ENCODE measurements around the gene FOXE1. TPM values are rescaled to one million over a fixed set of nuclear protein-coding genes. Genes with fewer than 3 reads are reported as not detected.

FOXE1 gene
- total and polyA plus RNA-seq, 2 of the 13 experiments (the other 11 are each of a cell fraction or from before 2014, with no cell fraction given): not detected

GRCh38 chr9:97850746-97851445, 2.1 kb upstream of the FOXE1 start:
- no peak overlapping the region for H2AFZ ChIP-seq (ENCODE audit: low read length)
- H3K36me3 ChIP-seq (replicated peaks in 1 of 2; ENCODE audit: control insufficient read depth in 1 of 2, insufficient read depth in 2 of 2, low read length in 2 of 2): no peaks in the 10 kb centered on the region
- in situ Hi-C loops (cut with HindIII; ENCODE audit: extremely low pct_ligation_motif_present, low pct_unique_long_range_greater_than_20kb) (no loop called here), intact Hi-C loops (cut with micrococcal nuclease; ENCODE audit: unreplicated experiment) (no loop called here)
- H3K79me2 ChIP-seq (ENCODE audit: insufficient read depth, low read length): no peaks in the 10 kb centered on the region
- FAIRE-seq (no peak), ATAC-seq (no peak), DNase-seq (ENCODE audit: low spot score) (no peak)
- H3K27me3 ChIP-seq (ENCODE audit: control insufficient read depth in 1 of 2, insufficient read depth in 2 of 2, low read length in 2 of 2): peaks cover 8 to 68% of the 10 kb centered on the region in 2 experiments; a peak in 4 of 5 replicates
- BruUV-seq (replicated peaks): no TSS peak
- ChIA-PET POLR2A (no interaction called here), CTCF (ENCODE audit: low intra/inter-chr PET ratio, low total read pairs) (no interaction called here)
- no peak overlapping the region for H3K9ac ChIP-seq (ENCODE audit: insufficient read depth, low read depth, low read length)
- TF ChIP-seq ZNF577 (CRISPR knock-in tag; IDR thresholded peaks at IDR 0.05; ENCODE audit: borderline replicate concordance, low read depth) (no peak), ISX (CRISPR knock-in tag; conservative IDR thresholded peaks at IDR 0.05) (no peak), PHF21A (CRISPR knock-in tag; IDR thresholded peaks at IDR 0.05) (no peak), WIZ (CRISPR knock-in tag; IDR thresholded peaks at IDR 0.05) (no peak)
- TF ChIP-seq, protein P1, sequence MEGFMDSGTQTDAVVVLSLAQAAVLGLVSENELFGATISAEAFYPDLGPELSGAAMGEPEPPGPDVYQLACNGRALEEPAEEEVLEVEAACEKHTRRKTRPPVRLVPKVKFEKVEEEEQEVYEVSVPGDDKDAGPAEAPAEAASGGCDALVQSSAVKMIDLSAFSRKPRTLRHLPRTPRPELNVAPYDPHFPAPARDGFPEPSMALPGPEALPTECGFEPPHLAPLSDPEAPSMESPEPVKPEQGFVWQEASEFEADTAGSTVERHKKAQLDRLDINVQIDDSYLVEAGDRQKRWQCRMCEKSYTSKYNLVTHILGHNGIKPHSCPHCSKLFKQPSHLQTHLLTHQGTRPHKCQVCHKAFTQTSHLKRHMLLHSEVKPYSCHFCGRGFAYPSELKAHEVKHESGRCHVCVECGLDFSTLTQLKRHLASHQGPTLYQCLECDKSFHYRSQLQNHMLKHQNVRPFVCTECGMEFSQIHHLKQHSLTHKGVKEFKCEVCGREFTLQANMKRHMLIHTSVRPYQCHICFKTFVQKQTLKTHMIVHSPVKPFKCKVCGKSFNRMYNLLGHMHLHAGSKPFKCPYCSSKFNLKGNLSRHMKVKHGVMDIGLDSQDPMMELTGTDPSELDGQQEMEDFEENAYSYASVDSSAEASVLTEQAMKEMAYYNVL (CRISPR knock-in tag; IDR thresholded peaks at IDR 0.05; ENCODE audit: borderline replicate concordance): no peak
- no peak overlapping the region for H3K27ac ChIP-seq (ENCODE audit: extremely low read length, insufficient read depth, low read length)
- H4K20me1 ChIP-seq (ENCODE audit: insufficient read depth, low read length): no peaks in the 10 kb centered on the region
- no peaks in the 10 kb centered on the region for H3K9me3 ChIP-seq (ENCODE audit: low read length)
- WGBS (ENCODE audit: low lambda C conversion rate): 50% methylated on average over 13 of the region's 13 CpGs
- H3K4me3 ChIP-seq (replicated peaks in 1 of 3; ENCODE audit: insufficient read depth in 1 of 3, low read depth in 2 of 3, low read length in 3 of 3): no peak overlapping the region
- H3K4me2 ChIP-seq (ENCODE audit: low read depth, low read length): no peak overlapping the region
- no peaks in the 10 kb centered on the region for H3K4me1 ChIP-seq (ENCODE audit: insufficient read depth, low read length)

GRCh38 chr9:97851446-97851883, 1.6 kb upstream of the FOXE1 start:
- no peak for ATAC-seq
- Histone ChIP-seq H3K4me1 (ENCODE audit: insufficient read depth, low read length) (no peaks in the 10 kb centered on the region), H2AFZ (ENCODE audit: low read length) (no peak overlapping the region), H3K79me2 (ENCODE audit: insufficient read depth, low read length) (no peaks in the 10 kb centered on the region), H3K4me2 (ENCODE audit: low read depth, low read length) (no peak overlapping the region), H3K27me3 (ENCODE audit: control insufficient read depth in 1 of 2, insufficient read depth in 2 of 2, low read length in 2 of 2) (peaks cover 8 to 63% of the 10 kb centered on the region in 2 experiments; a peak in 4 of 5 replicates), H3K9me3 (ENCODE audit: low read length) (no peaks in the 10 kb centered on the region), H3K4me3 (replicated peaks in 1 of 3; ENCODE audit: insufficient read depth in 1 of 3, low read depth in 2 of 3, low read length in 3 of 3) (no peak overlapping the region), H3K36me3 (replicated peaks in 1 of 2; ENCODE audit: control insufficient read depth in 1 of 2, insufficient read depth in 2 of 2, low read length in 2 of 2) (no peaks in the 10 kb centered on the region), H4K20me1 (ENCODE audit: insufficient read depth, low read length) (no peaks in the 10 kb centered on the region), H3K27ac (ENCODE audit: extremely low read length, insufficient read depth, low read length) (no peak overlapping the region), H3K9ac (ENCODE audit: insufficient read depth, low read depth, low read length) (no peak overlapping the region)
- no TSS peak for BruUV-seq (replicated peaks)
- FAIRE-seq: no peak
- no peak for DNase-seq (ENCODE audit: low spot score)
- intact Hi-C loops (cut with micrococcal nuclease; ENCODE audit: unreplicated experiment): no loop called here
- ChIA-PET POLR2A (no interaction called here), CTCF (ENCODE audit: low intra/inter-chr PET ratio, low total read pairs) (no interaction called here)
- in situ Hi-C loops (cut with HindIII; ENCODE audit: extremely low pct_ligation_motif_present, low pct_unique_long_range_greater_than_20kb): no loop called here
- WGBS (ENCODE audit: low lambda C conversion rate): 67% methylated on average over 21 of the region's 23 CpGs
- no peak for TF ChIP-seq ONECUT2 (CRISPR knock-in tag; IDR thresholded peaks at IDR 0.05)
- TF ChIP-seq MAX (IDR thresholded peaks at IDR 0.05): no peak
- TF ChIP-seq, protein P2, sequence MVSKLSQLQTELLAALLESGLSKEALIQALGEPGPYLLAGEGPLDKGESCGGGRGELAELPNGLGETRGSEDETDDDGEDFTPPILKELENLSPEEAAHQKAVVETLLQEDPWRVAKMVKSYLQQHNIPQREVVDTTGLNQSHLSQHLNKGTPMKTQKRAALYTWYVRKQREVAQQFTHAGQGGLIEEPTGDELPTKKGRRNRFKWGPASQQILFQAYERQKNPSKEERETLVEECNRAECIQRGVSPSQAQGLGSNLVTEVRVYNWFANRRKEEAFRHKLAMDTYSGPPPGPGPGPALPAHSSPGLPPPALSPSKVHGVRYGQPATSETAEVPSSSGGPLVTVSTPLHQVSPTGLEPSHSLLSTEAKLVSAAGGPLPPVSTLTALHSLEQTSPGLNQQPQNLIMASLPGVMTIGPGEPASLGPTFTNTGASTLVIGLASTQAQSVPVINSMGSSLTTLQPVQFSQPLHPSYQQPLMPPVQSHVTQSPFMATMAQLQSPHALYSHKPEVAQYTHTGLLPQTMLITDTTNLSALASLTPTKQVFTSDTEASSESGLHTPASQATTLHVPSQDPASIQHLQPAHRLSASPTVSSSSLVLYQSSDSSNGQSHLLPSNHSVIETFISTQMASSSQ (IDR thresholded peaks at IDR 0.05; ENCODE audit: low read depth): no peak
- TF ChIP-seq, protein P2 (CRISPR knock-in tag; IDR thresholded peaks at IDR 0.05; ENCODE audit: borderline replicate concordance): no peak
- TF ChIP-seq ZMYM4 (CRISPR knock-in tag; IDR thresholded peaks at IDR 0.05): no peak
